PC-3 (cell line): ENCODE results near the gene PSMB5. TPM values are rescaled to one million over a fixed set of nuclear protein-coding genes. Genes with fewer than 3 reads are reported as not detected.

ENCODE experiments used
- ATAC-seq: fragments of 200-7000 bp; cut with Tn5 transposase; 2 replicates; pipeline ENCODE4 v1.9.1; 2020; ENCODE audit warnings: mild to moderate bottlenecking, moderate library complexity
- BruUV-seq: library from RNA; stranded (reverse); fragments of 400-500 nt; replicated peaks from 2 replicates; lab custom pipeline; 2021; lab: Mats Ljungman, UMichigan
- CTCF ChIA-PET: fragments of 300-600 bp; sonication (Branson Sonifier 250); formaldehyde crosslinking; loops from one replicate; lab custom pipeline; 2022; ENCODE audit warnings: antibody characterized with exemption; lab: Charles Lee
- POLR2A ChIA-PET: fragments of 300-600 bp; sonication (Branson Sonifier 250); formaldehyde crosslinking; loops from one replicate; lab custom pipeline; 2022; ENCODE audit warnings: antibody characterized with exemption; ENCODE audit not compliant: unreplicated experiment; lab: Charles Lee
- DNase-seq: peaks from one replicate; pipeline ENCODE4 v3.0.0-alpha.2; 2015
- H2AFZ ChIP-seq: fragments of 300-600 bp; sonication (generic); 2 replicates; pipeline ENCODE4 v1.6.0; 2016; ENCODE audit warnings: antibody characterized with exemption, low read length
- H3F3A ChIP-seq: fragments of 300-600 bp; sonication (generic); one replicate; pipeline ENCODE4 v1.6.0; 2017; ENCODE audit warnings: antibody characterized with exemption, low read length, control low read depth, mild to moderate bottlenecking; ENCODE audit not compliant: unreplicated experiment
- H3K27ac ChIP-seq: fragments of 300-600 bp; sonication (generic); 2 replicates; pipeline ENCODE4 v1.5.1; 2016; ENCODE audit warnings: mild to moderate bottlenecking, low read length
- H3K27me3 ChIP-seq: fragments of 300-600 bp; sonication (generic); 2 replicates; pipeline ENCODE4 v1.6.1; 2016; ENCODE audit warnings: low read length, mixed read lengths
- H3K36me3 ChIP-seq: fragments of 300-600 bp; sonication (generic); 2 replicates; pipeline ENCODE4 v1.6.1; 2016; ENCODE audit warnings: low read depth, mixed run types, low read length, mixed read lengths
- H3K4me1 ChIP-seq: fragments of 300-600 bp; sonication (generic); 2 replicates; pipeline ENCODE4 v1.5.1; 2016; ENCODE audit warnings: low read length; ENCODE audit not compliant: insufficient read depth
- H3K4me2 ChIP-seq: fragments of 300-600 bp; sonication (generic); 2 replicates; pipeline ENCODE4 v1.6.0; 2016; ENCODE audit warnings: low read length
- H3K4me3 ChIP-seq: fragments of 300-600 bp; sonication (generic); 2 replicates; pipeline ENCODE4 v1.5.1; 2016; ENCODE audit warnings: mild to moderate bottlenecking, low read length, mixed read lengths
- H3K79me2 ChIP-seq: fragments of 300-600 bp; sonication (generic); 2 replicates; pipeline ENCODE4 v1.6.1; 2017; ENCODE audit warnings: low read length, mixed read lengths
- H3K9ac ChIP-seq: fragments of 300-600 bp; sonication (generic); 2 replicates; pipeline ENCODE4 v1.6.0; 2016; ENCODE audit warnings: mild to moderate bottlenecking, low read length
- H3K9me2 ChIP-seq: fragments of 300-600 bp; sonication (generic); replicated peaks from 2 replicates; pipeline ENCODE4 v1.6.1; 2016; ENCODE audit warnings: mixed run types, low read length, mixed read lengths
- H3K9me3 ChIP-seq: fragments of 300-600 bp; sonication (generic); 2 replicates; pipeline ENCODE4 v1.6.1; 2016; ENCODE audit warnings: low read length, mixed read lengths
- H4K20me1 ChIP-seq: fragments of 300-600 bp; sonication (generic); 2 replicates; pipeline ENCODE4 v1.6.1; 2016; ENCODE audit warnings: low read length, mixed read lengths
- EZH2 ChIP-seq: fragments of 300-600 bp; sonication (generic); IDR thresholded peaks from one replicate; pipeline ENCODE4 v1.6.1; 2017; ENCODE audit warnings: antibody characterized with exemption, mild to moderate bottlenecking, low read length; ENCODE audit not compliant: unreplicated experiment
- EZH2phosphoT487 ChIP-seq: fragments of 300-600 bp; sonication (generic); IDR thresholded peaks from 2 replicates; pipeline ENCODE4 v1.6.1; 2018; ENCODE audit warnings: mild to moderate bottlenecking, antibody characterized with exemption, low read length, borderline replicate concordance
- intact Hi-C: fragments of 100-400 bp; cut with micrococcal nuclease; formaldehyde crosslinking; loops from 2 replicates; pipeline ENCODE4 v1.9.0; 2023
- total RNA-seq: library from RNA; depleted of rRNA; stranded (reverse); fragments of >200 nt; gene quantifications from 2 replicates; pipeline ENCODE4 v1.2.3, GENCODE V29; 2014
- TF ChIP-seq, protein P1 (sequence below): fragments of 300-600 bp; sonication (generic); conservative IDR thresholded peaks from 2 replicates; pipeline ENCODE4 v1.5.1; 2017; ENCODE audit warnings: antibody characterized with exemption, low read depth, mild to moderate bottlenecking, low read length

PSMB5 gene
- total RNA-seq, 1 experiment from 2014 or later: 424 TPM

DNA sequence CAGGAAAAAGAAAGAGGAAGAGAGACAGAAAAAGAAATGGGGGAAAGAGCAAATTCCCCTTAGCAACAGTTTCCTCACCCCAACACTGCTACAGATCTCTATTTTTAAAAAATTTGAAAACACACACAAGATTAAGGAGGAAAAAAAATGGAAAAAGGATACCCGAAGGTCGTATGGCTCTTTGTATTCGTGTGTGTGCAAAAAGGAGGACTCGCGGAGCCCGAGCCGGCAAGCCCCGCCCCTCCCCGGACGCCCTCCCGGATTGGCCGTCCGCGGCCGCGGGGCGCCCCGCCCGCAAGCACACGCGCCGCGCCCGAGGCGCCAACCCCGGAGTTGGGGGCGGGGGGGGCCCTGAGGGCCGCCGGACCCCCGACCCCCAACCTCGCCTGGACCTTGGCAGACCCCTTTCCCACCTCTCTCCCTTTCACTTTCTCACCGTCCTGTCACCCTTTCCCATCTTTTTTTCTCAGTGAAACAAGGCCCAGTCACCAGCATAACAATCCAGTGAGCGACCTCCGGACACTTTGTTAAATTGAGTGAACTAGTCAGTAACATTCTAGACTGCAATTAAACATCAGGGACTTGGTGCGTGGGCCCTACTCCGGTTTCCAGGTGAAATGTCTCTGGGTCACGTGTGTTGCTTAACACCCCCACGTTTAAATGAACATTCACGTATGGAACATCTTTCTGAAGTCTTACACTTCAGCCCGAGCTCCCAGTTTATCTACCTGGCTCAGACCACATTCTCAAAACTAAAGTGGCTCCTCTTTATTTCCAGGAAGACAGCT lies 24.6 kb downstream of the PSMB5 start, which contains the start of gene C14orf93:
Gene C14orf93, minus strand, starts transcription at position 205 of the 788 bp plus-strand sequence. CDS start 11,120 bp downstream, outside the sequence.
- H3K4me3 ChIP-seq: peak within 1 kb of the TSS; percentile 67
- intact Hi-C loops: no loop called here
- H3K27me3 ChIP-seq: no peaks in the 10 kb centered on the region
- H3F3A ChIP-seq: peaks cover 7% of the 10 kb centered on the region
- ATAC-seq (peak; percentile 34), DNase-seq (peak; percentile 71)
- H4K20me1 ChIP-seq: no peaks in the 10 kb centered on the region
- H3K27ac ChIP-seq: peak within 1 kb of the TSS; percentile 44
- peak within 1 kb of the TSS; percentile 90 for H2AFZ ChIP-seq
- no peaks in the 10 kb centered on the region for H3K9me3 ChIP-seq
- peaks cover 4% of the 10 kb centered on the region; the same call in 1 of the 2 replicates for H3K79me2 ChIP-seq
- BruUV-seq: no TSS peak
- H3K4me1 ChIP-seq: peaks cover 39% of the 10 kb centered on the region
- H3K4me2 ChIP-seq: peak within 1 kb of the TSS; percentile 80
- TF ChIP-seq, protein P1, sequence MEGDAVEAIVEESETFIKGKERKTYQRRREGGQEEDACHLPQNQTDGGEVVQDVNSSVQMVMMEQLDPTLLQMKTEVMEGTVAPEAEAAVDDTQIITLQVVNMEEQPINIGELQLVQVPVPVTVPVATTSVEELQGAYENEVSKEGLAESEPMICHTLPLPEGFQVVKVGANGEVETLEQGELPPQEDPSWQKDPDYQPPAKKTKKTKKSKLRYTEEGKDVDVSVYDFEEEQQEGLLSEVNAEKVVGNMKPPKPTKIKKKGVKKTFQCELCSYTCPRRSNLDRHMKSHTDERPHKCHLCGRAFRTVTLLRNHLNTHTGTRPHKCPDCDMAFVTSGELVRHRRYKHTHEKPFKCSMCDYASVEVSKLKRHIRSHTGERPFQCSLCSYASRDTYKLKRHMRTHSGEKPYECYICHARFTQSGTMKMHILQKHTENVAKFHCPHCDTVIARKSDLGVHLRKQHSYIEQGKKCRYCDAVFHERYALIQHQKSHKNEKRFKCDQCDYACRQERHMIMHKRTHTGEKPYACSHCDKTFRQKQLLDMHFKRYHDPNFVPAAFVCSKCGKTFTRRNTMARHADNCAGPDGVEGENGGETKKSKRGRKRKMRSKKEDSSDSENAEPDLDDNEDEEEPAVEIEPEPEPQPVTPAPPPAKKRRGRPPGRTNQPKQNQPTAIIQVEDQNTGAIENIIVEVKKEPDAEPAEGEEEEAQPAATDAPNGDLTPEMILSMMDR: no peak
- TF ChIP-seq EZH2phosphoT487 (no peak), EZH2 (no peak)
- ChIA-PET POLR2A (interaction anchor here (0.6 kb wide), 1 partner anchor 33 kb away, joined by 5 read pairs; no protein-coding TSS in a partner anchor), CTCF (interaction anchor here (0.6 kb wide), 1 partner anchor 85 kb away, joined by 6 read pairs; the partner anchor contains the start of genes ACIN1 and C14orf119)
- H3K36me3 ChIP-seq: no peaks in the 10 kb centered on the region
- peak within 1 kb of the TSS; percentile 65 for H3K9ac ChIP-seq
- no peaks in the 10 kb centered on the region for H3K9me2 ChIP-seq

DNA sequence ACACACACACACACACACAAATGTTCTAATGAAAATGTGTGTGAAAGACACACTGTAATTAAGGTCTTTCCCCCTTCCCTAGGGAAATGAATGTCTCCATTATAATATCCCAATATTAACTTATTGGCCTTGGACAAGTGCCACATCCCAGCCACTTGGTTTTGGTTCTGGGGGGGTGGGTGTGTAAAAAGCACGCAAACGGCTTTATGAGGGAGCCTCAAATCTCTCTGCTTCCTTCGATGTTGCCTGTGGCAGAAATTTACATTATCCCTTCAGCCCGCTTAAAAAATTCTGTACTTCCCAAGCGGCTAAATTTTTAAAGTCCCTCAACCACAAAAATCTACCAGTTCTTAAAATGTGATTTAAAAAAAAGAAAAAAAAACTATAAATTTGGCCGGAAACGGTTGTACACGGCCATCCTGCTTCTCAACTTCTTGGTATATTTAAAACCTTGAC lies 25.2 kb downstream of the PSMB5 start:
- BruUV-seq: TSS peak; percentile 85
- Histone ChIP-seq H3K27me3 (no peaks in the 10 kb centered on the region), H3K27ac (peak overlapping the region; percentile 44), H3K79me2 (peaks cover 4% of the 10 kb centered on the region; the same call in 1 of the 2 replicates), H3K4me1 (peaks cover 40% of the 10 kb centered on the region), H3F3A (peaks cover 7% of the 10 kb centered on the region), H3K9ac (peak overlapping the region; percentile 65), H3K4me2 (peak overlapping the region; percentile 80), H3K9me2 (no peaks in the 10 kb centered on the region), H3K4me3 (peak overlapping the region; percentile 67), H3K9me3 (no peaks in the 10 kb centered on the region), H3K36me3 (no peaks in the 10 kb centered on the region), H2AFZ (peak overlapping the region; percentile 90), H4K20me1 (no peaks in the 10 kb centered on the region)
- POLR2A ChIA-PET: no interaction called here
- DNase-seq: no peak
- intact Hi-C loops: no loop called here
- CTCF ChIA-PET: no interaction called here
- no peak for ATAC-seq
- TF ChIP-seq, protein P1: no peak
- no peak for TF ChIP-seq EZH2phosphoT487
- no peak for TF ChIP-seq EZH2
